ENCODE data around the gene LMNA. TPM values are rescaled to one million over a fixed set of nuclear protein-coding genes. Genes with fewer than 3 reads are reported as not detected.

The LMNA gene
- total RNA-seq, 1 experiment from 2014 or later: 499 TPM

GRCh38 chr1:156126043-156126629, 11.6 kb downstream of the LMNA start:
- Mint-ChIP-seq H3K4me3 (ENCODE audit: low read depth, unreplicated experiment) (peak overlapping the region; percentile 82), H3K27me3 (ENCODE audit: unreplicated experiment) (no peaks in the 10 kb centered on the region), H3K36me3 (ENCODE audit: insufficient read depth, unreplicated experiment) (peaks cover 98% of the 10 kb centered on the region), H3K9me3 (ENCODE audit: low read depth, unreplicated experiment) (no peaks in the 10 kb centered on the region), H3K4me1 (ENCODE audit: low read depth, unreplicated experiment) (peaks cover 95% of the 10 kb centered on the region), H3K27ac (ENCODE audit: unreplicated experiment) (peak overlapping the region; percentile 99)
- peak; percentile 99 for DNase-seq
- peak; percentile 75 for TF ChIP-seq CTCF (IDR thresholded peaks at IDR 0.05; ENCODE audit: unreplicated experiment)
- no TSS peak for BruUV-seq (replicated peaks)
- intact Hi-C loops (cut with micrococcal nuclease; ENCODE audit: unreplicated experiment): no loop called here
- CTCF ChIA-PET: interaction anchor here (0.6 to 11.1 kb wide), 7 partner anchors 9 to 99 kb away, joined by 3 to 356 read pairs (median 6); partner anchors contain the start of gene LMNA

GRCh38 chr1:156126630-156127534, 12.4 kb downstream of the LMNA start:
- TSS peak; percentile 17 for BruUV-seq (replicated peaks)
- peaks cover 87% of the 10 kb centered on the region for H3K4me1 Mint-ChIP-seq (ENCODE audit: low read depth, unreplicated experiment)
- peaks cover 98% of the 10 kb centered on the region for H3K36me3 Mint-ChIP-seq (ENCODE audit: insufficient read depth, unreplicated experiment)
- peak; percentile 71 for DNase-seq
- H3K27ac Mint-ChIP-seq (ENCODE audit: unreplicated experiment): peak overlapping the region; percentile 99
- peak overlapping the region; percentile 82 for H3K4me3 Mint-ChIP-seq (ENCODE audit: low read depth, unreplicated experiment)
- intact Hi-C loops (cut with micrococcal nuclease; ENCODE audit: unreplicated experiment): no loop called here
- CTCF ChIA-PET: interaction anchor here (0.6 to 11.1 kb wide), 11 partner anchors 9 to 401 kb away, joined by 3 to 356 read pairs (median 5); partner anchors contain the start of gene LMNA
- no peaks in the 10 kb centered on the region for H3K27me3 Mint-ChIP-seq (ENCODE audit: unreplicated experiment)
- no peak for TF ChIP-seq CTCF (IDR thresholded peaks at IDR 0.05; ENCODE audit: unreplicated experiment)
- H3K9me3 Mint-ChIP-seq (ENCODE audit: low read depth, unreplicated experiment): no peaks in the 10 kb centered on the region

GRCh38 chr1:156128308-156128653, 13.8 kb downstream of the LMNA start:
- H3K4me1 Mint-ChIP-seq (ENCODE audit: low read depth, unreplicated experiment): peaks cover 73% of the 10 kb centered on the region

More at GRCh38 chr1:156128308-156128653, 13.8 kb downstream of the LMNA start:
- Mint-ChIP-seq H3K4me3 (ENCODE audit: low read depth, unreplicated experiment) (peak overlapping the region; percentile 82), H3K27ac (ENCODE audit: unreplicated experiment) (peak overlapping the region; percentile 99), H3K36me3 (ENCODE audit: insufficient read depth, unreplicated experiment) (peaks cover 97% of the 10 kb centered on the region), H3K9me3 (ENCODE audit: low read depth, unreplicated experiment) (no peaks in the 10 kb centered on the region), H3K27me3 (ENCODE audit: unreplicated experiment) (no peaks in the 10 kb centered on the region)
- no TSS peak for BruUV-seq (replicated peaks)
- CTCF ChIA-PET: interaction anchor here (11.1 kb wide), 1 partner anchor 30 kb away, joined by 356 read pairs; no protein-coding TSS in a partner anchor
- intact Hi-C loops (cut with micrococcal nuclease; ENCODE audit: unreplicated experiment): no loop called here
- no peak for TF ChIP-seq CTCF (IDR thresholded peaks at IDR 0.05; ENCODE audit: unreplicated experiment)
- no peak for DNase-seq
